Endothelial cell of umbilical vein (primary cell): ENCODE results near the gene SLC22A4. TPM values are rescaled to one million over a fixed set of nuclear protein-coding genes. Genes with fewer than 3 reads are reported as not detected.

Experiments used
- BruUV-seq: library from RNA; stranded (reverse); fragments of 400-500 nt; replicated peaks from 2 replicates; lab custom pipeline; 2021; lab: Mats Ljungman, UMichigan
- CTCF ChIA-PET: fragments of 300-600, 350-600 bp; sonication (Branson Sonifier 250); formaldehyde crosslinking; loops from one replicate; lab custom pipeline; 2021; ENCODE audit warnings: antibody characterized with exemption, inconsistent platforms; lab: Charles Lee
- POLR2A ChIA-PET: fragments of 300-600, 350-600 bp; sonication (Branson Sonifier 250); formaldehyde crosslinking; loops from one replicate; lab custom pipeline; 2021; ENCODE audit warnings: antibody characterized with exemption, inconsistent platforms; lab: Charles Lee
- DNase-seq: peaks from one replicate; pipeline ENCODE4 v3.0.0-alpha.2; 2011; ENCODE audit warnings: low read depth, low spot score
- FAIRE-seq: peaks from 2 replicates; lab custom pipeline; 2011; peaks lifted over from hg19 to GRCh38; lab: Jason Lieb, UNC
- H2AFZ ChIP-seq: 2 replicates; pipeline ENCODE4 v1.6.0; 2012; ENCODE audit warnings: low read depth, low read length, control low read depth, inconsistent platforms
- H3K27ac ChIP-seq: 2 replicates; pipeline ENCODE4 v1.5.1; 2011; ENCODE audit warnings: low read depth, mild to moderate bottlenecking, control low read depth, low read length, moderate library complexity; ENCODE audit not compliant: insufficient read depth
- H3K27me3 ChIP-seq, 2 experiments: 2 replicates each; pipeline versions ENCODE4 v1.6.0 to v1.6.1; 2011; ENCODE audit warnings: low read length in 2 of 2, mixed read lengths in 1 of 2; ENCODE audit not compliant: control insufficient read depth in 2 of 2, insufficient read depth in 2 of 2
- H3K36me3 ChIP-seq, 2 experiments: 2 replicates in 1 of 2; 3 replicates in 1 of 2; pipeline ENCODE4 v1.5.1; 2011; ENCODE audit warnings: low read length in 2 of 2, mild to moderate bottlenecking in 1 of 2, moderate library complexity in 1 of 2; ENCODE audit not compliant: control insufficient read depth in 2 of 2, insufficient read depth in 2 of 2; ENCODE audit errors: extremely low read depth in 1 of 2
- H3K4me1 ChIP-seq: 3 replicates; pipeline ENCODE4 v1.5.1; 2011; ENCODE audit warnings: mild to moderate bottlenecking, low read length; ENCODE audit not compliant: control insufficient read depth, insufficient read depth; ENCODE audit errors: extremely low read depth
- H3K4me2 ChIP-seq: 2 replicates; pipeline ENCODE4 v1.6.1; 2011; ENCODE audit warnings: low read length, control low read depth, mixed read lengths; ENCODE audit not compliant: insufficient read depth
- H3K4me3 ChIP-seq, 3 experiments: fragments of 200-600 bp in 1 of 3; sonication (generic), shearing (Covaris generic) in 1 of 3; replicated peaks in 1 of 3; 2 replicates each; pipeline ENCODE4 v1.5.1; 2011 to 2016; ENCODE audit warnings: control low read depth in 3 of 3, low read length in 3 of 3, mild to moderate bottlenecking in 2 of 3, inconsistent platforms in 1 of 3, low read depth in 1 of 3, moderate library complexity in 1 of 3; ENCODE audit not compliant: insufficient read depth in 1 of 3
- H3K79me2 ChIP-seq: 2 replicates; pipeline ENCODE4 v1.6.0; 2012; ENCODE audit warnings: low read length, inconsistent platforms; ENCODE audit not compliant: control insufficient read depth, insufficient read depth
- H3K9ac ChIP-seq: replicated peaks from 2 replicates; pipeline ENCODE3; 2011; ENCODE audit warnings: low read length, control low read depth; ENCODE audit not compliant: insufficient read depth; ENCODE audit errors: extremely low read depth
- H3K9me1 ChIP-seq: replicated peaks from 3 replicates; pipeline ENCODE4 v1.6.0; 2011; ENCODE audit warnings: mild to moderate bottlenecking, low read length; ENCODE audit not compliant: control insufficient read depth, insufficient read depth; ENCODE audit errors: extremely low read depth
- H3K9me3 ChIP-seq: replicated peaks from 2 replicates; pipeline ENCODE4 v1.5.1; 2012; ENCODE audit warnings: low read length, inconsistent platforms; ENCODE audit not compliant: control insufficient read depth, insufficient read depth
- H4K20me1 ChIP-seq: replicated peaks from 2 replicates; pipeline ENCODE3; 2011; ENCODE audit warnings: mild to moderate bottlenecking, low read length; ENCODE audit not compliant: control insufficient read depth, insufficient read depth; ENCODE audit errors: extremely low read depth
- CTCF ChIP-seq, 2 donors: IDR thresholded peaks; 1 replicate in 1 of 2; 2 replicates in 1 of 2; pipeline ENCODE4 v1.5.1; 2011; ENCODE audit warnings: low read length in 2 of 2, mild to moderate bottlenecking in 2 of 2, moderate library complexity in 2 of 2, control low read depth in 1 of 2, inconsistent platforms in 1 of 2, low read depth in 1 of 2; ENCODE audit not compliant: insufficient read depth in 1 of 2; ENCODE audit errors: extremely low read depth in 1 of 2
- EZH2 ChIP-seq: IDR thresholded peaks from 2 replicates; pipeline ENCODE4 v1.6.1; 2012; ENCODE audit warnings: borderline replicate concordance, low read depth, mild to moderate bottlenecking, moderate library complexity, low read length, inconsistent platforms; ENCODE audit not compliant: severe bottlenecking
- FOS ChIP-seq: IDR thresholded peaks from 2 replicates; pipeline ENCODE4 v1.6.1; 2011; ENCODE audit warnings: mild to moderate bottlenecking, low read length, moderate library complexity, borderline replicate concordance; ENCODE audit not compliant: insufficient read depth
- GATA2 ChIP-seq: IDR thresholded peaks from 2 replicates; pipeline ENCODE4 v1.7.0; 2011; ENCODE audit warnings: low read depth, mild to moderate bottlenecking, moderate library complexity, mixed read lengths, low read length; ENCODE audit not compliant: insufficient read length, insufficient read depth
- JUN ChIP-seq: IDR thresholded peaks from 2 replicates; pipeline ENCODE4 v1.6.1; 2011; ENCODE audit warnings: borderline replicate concordance, low read depth; ENCODE audit not compliant: insufficient read length, insufficient read depth
- MAX ChIP-seq: IDR thresholded peaks from 2 replicates; pipeline ENCODE4 v1.6.1; 2011; ENCODE audit not compliant: insufficient read depth, insufficient read length
- MYC ChIP-seq: IDR thresholded peaks from one replicate; pipeline ENCODE4 v1.6.1; 2011; ENCODE audit warnings: mild to moderate bottlenecking, low read depth, low read length
- POLR2A ChIP-seq: IDR thresholded peaks from 2 replicates; pipeline ENCODE4 v1.6.1; 2012; ENCODE audit warnings: low read depth, mild to moderate bottlenecking, control low read depth, low read length
- POLR2AphosphoS5 ChIP-seq: IDR thresholded peaks from 2 replicates; pipeline ENCODE4 v1.6.1; 2012; ENCODE audit warnings: low read depth, mild to moderate bottlenecking, control low read depth, low read length, moderate library complexity; ENCODE audit not compliant: insufficient read depth
- dilution Hi-C: fragments of 300-500 bp; cut with MboI; formaldehyde crosslinking; loops from one replicate; pipeline ENCODE4 v1.15.0; 2019; ENCODE audit warnings: low sequenced_read_pairs; ENCODE audit not compliant: extremely low pct_ligation_motif_present
- intact Hi-C: fragments of 100-400 bp; cut with micrococcal nuclease; formaldehyde crosslinking; loops from one replicate; pipeline ENCODE4 v1.10.0; 2022
- polyA plus RNA-seq, 4 experiments: library from polyadenylated mRNA; depleted of rRNA in 3 of 4; stranded (reverse) in 3 of 4; unstranded in 1 of 4; fragments of >200 nt; gene quantifications; 2 replicates each; pipeline versions ENCODE4 v1.2.1 to v1.2.3, GENCODE V29; 2011 to 2012; ENCODE audit warnings: missing spikeins in 1 of 4
- total RNA-seq: library from RNA; stranded (reverse); gene quantifications from 2 replicates; pipeline ENCODE4 v1.2.3, GENCODE V29; 2021

The SLC22A4 gene
- total and polyA plus RNA-seq, 2 donors (not counting 3 experiments of a cell fraction or from before 2014, with no cell fraction given): 4.9 to 6.9 TPM

GRCh38 chr5:132279801-132280200 is 14.4 kb upstream of the SLC22A4 start:
- H3K4me2 ChIP-seq: no peak overlapping the region
- H3K27ac ChIP-seq: no peak overlapping the region
- intact Hi-C loops: no loop called here
- no peaks in the 10 kb centered on the region for H3K4me1 ChIP-seq
- ChIA-PET POLR2A (no interaction called here), CTCF (interaction anchor here (1.0 kb wide), 1 partner anchor 42 kb away, joined by 3 read pairs; no protein-coding TSS in a partner anchor)
- no peaks in the 10 kb centered on the region for H4K20me1 ChIP-seq
- peaks cover 0 to 2% of the 10 kb centered on the region in 2 experiments for H3K27me3 ChIP-seq
- DNase-seq (no peak), FAIRE-seq (no peak)
- dilution Hi-C loops: no loop called here
- BruUV-seq: no TSS peak
- no peak overlapping the region for H3K4me3 ChIP-seq
- no peak overlapping the region for H3K9ac ChIP-seq
- TF ChIP-seq POLR2AphosphoS5 (no peak), CTCF (IDR thresholded peaks at IDR 0.05; ENCODE audit: extremely low read depth in 1 of 2, insufficient read depth in 1 of 2, low read depth in 1 of 2, low read length in 2 of 2) (no peak), GATA2 (no peak), EZH2 (no peak), FOS (no peak), MYC (no peak), JUN (no peak), POLR2A (no peak), MAX (no peak)
- H3K9me3 ChIP-seq: no peaks in the 10 kb centered on the region
- H3K36me3 ChIP-seq: no peaks in the 10 kb centered on the region
- H2AFZ ChIP-seq: no peak overlapping the region
- H3K9me1 ChIP-seq: no peaks in the 10 kb centered on the region
- no peaks in the 10 kb centered on the region for H3K79me2 ChIP-seq
